Karpas-422 (cell line): Measurements from ENCODE around the gene TSEN34. TPM values are rescaled to one million over a fixed set of nuclear protein-coding genes. Genes with fewer than 3 reads are reported as not detected.
A peak's percentile ranks its signal among the peaks of the same experiment; 100 is the strongest.
"Not testable (repeated sequence)": the region's sequence is repeated elsewhere in the genome, so short reads cannot be mapped to it uniquely, and the experiment has no call there.

Experiments used
- DNase-seq: peaks from one replicate; pipeline ENCODE4 v3.0.0-alpha.2; 2015
- H2AFZ ChIP-seq: fragments of 200-600 bp; sonication (generic); 2 replicates; pipeline ENCODE4 v1.6.1; 2014; ENCODE audit warnings: antibody characterized with exemption, low read length, mixed read lengths
- H3K27ac ChIP-seq: fragments of 200-600 bp; sonication (generic); 2 replicates; pipeline ENCODE4 v1.5.1; 2014; ENCODE audit warnings: mild to moderate bottlenecking, low read length, moderate library complexity
- H3K27me3 ChIP-seq: fragments of 200-600 bp; sonication (generic); 2 replicates; pipeline ENCODE4 v1.6.1; 2014; ENCODE audit warnings: low read length, mixed read lengths
- H3K36me3 ChIP-seq: fragments of 200-600 bp; sonication (generic); 2 replicates; pipeline ENCODE4 v1.6.1; 2014; ENCODE audit warnings: low read length, mixed read lengths; ENCODE audit not compliant: insufficient read depth
- H3K4me1 ChIP-seq: fragments of 200-600 bp; sonication (generic); 2 replicates; pipeline ENCODE4 v1.6.1; 2014; ENCODE audit warnings: mild to moderate bottlenecking, low read length, mixed read lengths
- H3K4me2 ChIP-seq: fragments of 200-600 bp; sonication (generic); 2 replicates; pipeline ENCODE4 v1.6.1; 2014; ENCODE audit warnings: low read length, low read depth, mild to moderate bottlenecking; ENCODE audit not compliant: poor library complexity, severe bottlenecking
- H3K4me3 ChIP-seq: fragments of 200-600 bp; sonication (generic); 2 replicates; pipeline ENCODE4 v1.5.1; 2014; ENCODE audit warnings: mild to moderate bottlenecking, antibody characterized with exemption, low read length, mixed read lengths
- H3K79me2 ChIP-seq: fragments of 200-600 bp; sonication (generic); 2 replicates; pipeline ENCODE4 v1.6.1; 2014; ENCODE audit warnings: mild to moderate bottlenecking, low read length, mixed read lengths
- H3K9ac ChIP-seq: fragments of 200-600 bp; sonication (generic); 2 replicates; pipeline ENCODE4 v1.6.0; 2014; ENCODE audit warnings: low read length
- H3K9me2 ChIP-seq: fragments of 200-600 bp; sonication (generic), shearing (Covaris generic); replicated peaks from 2 replicates; pipeline ENCODE4 v1.6.0; 2014; ENCODE audit warnings: mild to moderate bottlenecking, low read length, moderate library complexity; ENCODE audit not compliant: insufficient read depth
- H3K9me3 ChIP-seq: fragments of 300-700, 200-600 bp; sonication (generic); 2 replicates; pipeline ENCODE4 v1.6.1; 2014; ENCODE audit warnings: low read length, mixed read lengths
- H4K20me1 ChIP-seq: fragments of 200-600 bp; sonication (generic); 2 replicates; pipeline ENCODE4 v1.6.1; 2014; ENCODE audit warnings: mild to moderate bottlenecking, antibody characterized with exemption, low read length, low read depth; ENCODE audit not compliant: insufficient read depth
- total RNA-seq: library from RNA; depleted of rRNA; stranded (reverse); fragments of >200 nt; shearing (Covaris generic); gene quantifications from 2 replicates; pipeline ENCODE4 v1.2.3, GENCODE V29; 2014; ENCODE audit warnings: low replicate concordance

TSEN34 gene
- total RNA-seq, 1 experiment from 2014 or later, result 28.1 TPM

DNA sequence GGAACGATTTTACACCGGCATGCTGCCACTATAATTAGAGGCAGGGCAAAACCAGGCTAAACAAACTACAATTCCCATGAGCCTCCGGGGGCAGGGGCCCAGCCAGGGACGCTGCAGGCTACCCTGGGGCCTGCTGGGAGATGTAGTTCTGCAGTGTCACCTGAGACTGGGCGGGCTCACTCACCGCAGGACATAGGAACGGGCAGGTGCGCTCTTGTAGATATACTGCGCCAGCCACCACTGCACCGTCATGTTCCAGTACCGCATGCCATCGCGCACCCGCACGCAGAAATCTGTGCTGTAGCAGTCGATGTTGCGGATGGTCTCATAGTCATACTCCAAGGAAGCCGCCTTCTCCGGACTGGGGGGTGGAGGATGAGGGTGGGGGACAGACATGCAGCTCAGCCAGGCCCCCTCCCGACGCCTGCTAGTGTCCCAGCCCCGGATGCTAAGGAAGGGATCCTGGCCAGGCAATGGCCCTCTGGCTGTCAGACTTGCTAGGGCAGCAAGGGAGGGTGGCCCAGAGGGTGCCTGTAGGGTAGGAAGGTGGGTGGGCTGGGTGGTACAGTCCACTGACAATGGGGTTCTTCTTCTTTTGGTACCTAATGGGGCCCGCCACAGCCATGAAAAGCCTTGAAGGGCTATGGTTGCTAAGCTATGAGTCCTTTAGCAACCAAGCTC lies 12.4 kb upstream of the TSEN34 start:
- H3K27ac ChIP-seq, result no peak overlapping the region
- H4K20me1 ChIP-seq, result peaks cover 18% of the 10 kb centered on the region
- H3K36me3 ChIP-seq, result peaks cover 17% of the 10 kb centered on the region
- H2AFZ ChIP-seq, result no peak overlapping the region
- no peaks in the 10 kb centered on the region for H3K9me3 ChIP-seq
- H3K4me3 ChIP-seq, result no peak overlapping the region
- H3K4me1 ChIP-seq, result peaks cover 18% of the 10 kb centered on the region
- H3K79me2 ChIP-seq, result no peaks in the 10 kb centered on the region
- H3K27me3 ChIP-seq, result no peaks in the 10 kb centered on the region
- no peak overlapping the region for H3K4me2 ChIP-seq
- H3K9ac ChIP-seq, result no peak overlapping the region
- no peaks in the 10 kb centered on the region for H3K9me2 ChIP-seq
- DNase-seq, result peak; percentile 82

DNA sequence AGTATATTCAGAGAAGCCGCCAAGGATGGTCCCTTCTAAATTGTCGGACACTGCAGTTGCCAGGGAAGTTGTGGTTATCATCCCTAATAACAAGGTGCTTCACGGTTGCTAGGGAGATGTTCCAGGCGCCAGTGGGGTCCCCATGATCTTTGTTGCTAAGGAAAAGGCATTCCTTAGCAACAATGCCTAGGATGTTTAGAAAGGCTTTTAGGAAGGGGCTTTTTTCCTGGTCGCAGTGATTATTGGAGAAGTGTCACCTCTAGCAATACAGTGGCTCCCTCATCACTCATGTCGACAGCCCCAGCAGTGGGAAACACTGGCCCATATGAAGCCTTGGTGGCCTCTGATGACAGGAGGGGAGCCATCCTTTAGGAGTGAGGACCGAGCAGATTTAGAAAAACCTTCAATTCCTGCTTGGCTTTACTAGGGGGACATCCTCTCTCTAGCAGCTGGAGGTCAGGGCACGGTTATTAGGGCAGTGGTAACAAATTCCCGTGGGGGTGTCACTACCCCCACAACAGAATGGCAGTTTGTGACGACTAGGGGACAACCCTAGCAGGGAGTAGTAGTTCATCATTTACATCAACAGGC lies 11.8 kb upstream of the TSEN34 start:
- H3K9me3 ChIP-seq, result no peaks in the 10 kb centered on the region
- peaks cover 12% of the 10 kb centered on the region for H4K20me1 ChIP-seq
- no peaks in the 10 kb centered on the region for H3K9me2 ChIP-seq
- peaks cover 17% of the 10 kb centered on the region for H3K36me3 ChIP-seq
- no peak overlapping the region for H3K4me2 ChIP-seq
- no peaks in the 10 kb centered on the region for H3K79me2 ChIP-seq
- H3K27ac ChIP-seq, result no peak overlapping the region
- no peak overlapping the region for H3K4me3 ChIP-seq
- H3K4me1 ChIP-seq, result peaks cover 17% of the 10 kb centered on the region
- no peak overlapping the region for H2AFZ ChIP-seq
- DNase-seq, result no peak
- H3K27me3 ChIP-seq, result no peaks in the 10 kb centered on the region
- no peak overlapping the region for H3K9ac ChIP-seq

DNA sequence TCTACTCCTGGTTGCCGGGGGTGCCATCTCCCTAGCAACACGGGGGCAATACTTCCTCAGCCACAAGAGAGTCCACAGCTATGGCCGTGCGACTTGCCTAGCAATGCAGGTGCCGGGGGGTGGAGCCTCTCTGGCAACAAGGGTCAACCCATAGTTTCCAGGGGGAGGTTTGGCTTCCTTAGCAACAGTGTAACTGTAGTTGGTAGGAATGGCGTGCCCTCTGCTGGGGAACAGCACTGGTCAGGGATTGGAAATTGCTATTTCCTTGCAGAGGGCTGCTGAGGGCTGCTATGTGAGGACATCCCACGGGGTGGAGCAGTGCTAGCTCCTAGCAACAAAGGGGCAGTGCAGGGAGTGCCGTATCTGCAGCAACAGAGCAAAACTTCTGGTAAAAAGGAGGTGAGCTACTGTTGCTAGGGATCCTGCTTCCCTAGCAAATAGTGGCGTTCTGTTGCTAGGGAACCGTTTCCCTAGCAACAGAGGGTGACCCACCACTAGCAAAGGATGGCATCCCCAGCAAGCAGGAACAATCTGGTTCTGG lies 11.1 kb upstream of the TSEN34 start:
- Histone ChIP-seq H3K4me3 (no peak overlapping the region), H2AFZ (no peak overlapping the region), H3K27me3 (no peaks in the 10 kb centered on the region), H3K9ac (no peak overlapping the region), H3K36me3 (peaks cover 17% of the 10 kb centered on the region), H3K4me1 (peaks cover 17% of the 10 kb centered on the region), H4K20me1 (peaks cover 12% of the 10 kb centered on the region), H3K9me3 (no peaks in the 10 kb centered on the region), H3K9me2 (no peaks in the 10 kb centered on the region), H3K27ac (no peak overlapping the region), H3K79me2 (no peaks in the 10 kb centered on the region), H3K4me2 (no peak overlapping the region)
- peak; percentile 87 for DNase-seq

DNA sequence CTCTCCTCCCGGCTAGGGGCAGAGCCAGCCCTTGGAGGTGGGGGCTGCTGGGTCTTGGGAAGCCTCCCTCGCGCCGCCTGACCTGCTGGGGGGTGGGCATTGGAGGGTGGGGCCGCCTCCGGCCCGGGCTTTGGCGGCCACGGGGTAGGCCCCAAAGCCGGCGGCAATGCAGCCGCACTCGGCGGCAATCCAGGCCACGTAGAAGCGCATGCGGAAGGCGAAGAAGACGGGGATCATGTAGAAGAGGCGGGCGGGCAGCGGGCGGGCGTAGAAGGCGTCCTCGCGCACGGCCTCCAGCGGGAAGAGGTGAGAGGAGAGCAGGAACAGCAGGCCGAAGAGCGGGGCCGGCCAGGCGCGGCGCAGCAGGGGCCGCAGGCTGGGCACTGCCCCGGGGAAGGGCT lies 10.4 kb upstream of the TSEN34 start:
- Histone ChIP-seq H3K4me2 (no peak overlapping the region), H4K20me1 (peaks cover 12% of the 10 kb centered on the region), H2AFZ (no peak overlapping the region), H3K27ac (no peak overlapping the region), H3K36me3 (peaks cover 17% of the 10 kb centered on the region), H3K4me1 (peaks cover 17% of the 10 kb centered on the region), H3K9me3 (no peaks in the 10 kb centered on the region), H3K4me3 (no peak overlapping the region), H3K27me3 (no peaks in the 10 kb centered on the region), H3K79me2 (no peaks in the 10 kb centered on the region), H3K9me2 (no peaks in the 10 kb centered on the region), H3K9ac (no peak overlapping the region)
- DNase-seq, result no peak

DNA sequence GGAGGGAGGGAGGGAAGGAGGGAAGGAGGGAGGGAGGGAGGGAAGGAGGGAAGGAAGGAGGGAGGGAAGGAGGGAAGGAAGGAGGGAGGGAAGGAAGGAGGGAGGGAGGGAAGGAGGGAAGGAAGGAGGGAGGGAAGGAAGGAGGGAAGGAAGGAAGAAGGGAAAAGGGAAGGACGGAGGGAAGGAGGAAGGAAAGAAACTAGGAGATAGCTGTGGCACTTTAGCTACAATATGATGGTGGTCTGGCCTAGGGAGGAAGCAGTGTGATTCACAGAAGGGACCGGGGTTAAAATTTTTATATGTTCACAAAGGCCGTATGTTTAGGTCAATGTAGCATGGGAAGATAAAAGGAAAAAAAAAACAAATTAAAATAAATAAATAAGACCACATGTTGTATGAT lies 9.2 kb upstream of the TSEN34 start:
- not testable (repeated sequence) for H3K9ac ChIP-seq, DNase-seq, H3K79me2 ChIP-seq, H3K27me3 ChIP-seq, H3K4me3 ChIP-seq, H3K4me2 ChIP-seq, H3K27ac ChIP-seq, H3K36me3 ChIP-seq, H3K9me3 ChIP-seq, H2AFZ ChIP-seq, H3K9me2 ChIP-seq
- peaks cover 12% of the 10 kb centered on the region for H4K20me1 ChIP-seq
- peaks cover 17% of the 10 kb centered on the region for H3K4me1 ChIP-seq

DNA sequence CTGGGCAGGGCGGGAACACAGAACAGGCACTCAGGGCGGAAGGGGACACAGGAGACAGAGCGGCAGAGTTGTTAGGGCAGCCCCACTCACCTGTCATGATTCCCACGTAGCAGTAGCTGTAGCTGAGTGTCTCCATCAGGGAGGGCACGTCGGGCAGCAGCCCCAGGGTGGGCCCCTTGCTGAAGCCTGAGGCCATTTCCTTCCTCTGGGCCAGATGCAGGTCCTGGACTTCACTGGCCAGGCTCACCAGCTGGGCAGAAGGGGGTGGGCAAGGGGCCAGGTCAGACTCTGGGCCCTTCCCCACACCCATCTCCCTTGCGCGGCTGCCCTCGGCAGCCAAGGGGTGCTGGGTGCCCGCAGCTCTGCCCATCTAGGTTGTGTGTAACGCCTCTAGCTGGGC lies 7.7 kb upstream of the TSEN34 start:
- H3K79me2 ChIP-seq, result peaks cover 17% of the 10 kb centered on the region
- H3K36me3 ChIP-seq, result 0 out of 2 replicates have a peak, but pooled peaks cover 9% of the 10 kb centered on the region
- H4K20me1 ChIP-seq, result peaks cover 12% of the 10 kb centered on the region
- no peak overlapping the region for H3K9ac ChIP-seq
- no peak overlapping the region for H3K4me3 ChIP-seq
- no peak overlapping the region for H3K27ac ChIP-seq
- no peaks in the 10 kb centered on the region for H3K9me3 ChIP-seq
- H3K4me2 ChIP-seq, result no peak overlapping the region
- H3K4me1 ChIP-seq, result peaks cover 22% of the 10 kb centered on the region
- H3K27me3 ChIP-seq, result no peaks in the 10 kb centered on the region
- H3K9me2 ChIP-seq, result no peaks in the 10 kb centered on the region
- DNase-seq, result peak; percentile 37
- H2AFZ ChIP-seq, result no peak overlapping the region

DNA sequence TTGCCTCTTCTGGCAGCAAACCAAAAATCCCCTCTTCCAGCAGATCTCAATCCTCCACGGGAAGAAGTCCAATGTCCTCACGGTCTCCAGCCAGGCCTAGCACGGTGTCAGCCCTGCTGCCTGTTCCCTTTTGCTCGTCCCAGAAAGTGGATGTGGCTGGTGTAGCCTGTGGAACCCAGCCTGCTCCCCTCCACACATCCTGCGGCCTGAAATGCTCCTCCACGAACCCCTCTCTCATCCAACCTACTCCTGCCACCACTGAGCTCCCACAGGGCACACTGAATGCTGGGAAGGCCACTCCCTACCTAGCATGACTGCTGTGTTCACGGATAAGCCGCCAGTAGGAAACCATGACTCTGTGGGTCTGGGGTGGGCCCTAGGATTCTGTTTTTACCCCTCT lies 4.8 kb upstream of the TSEN34 start:
- H3K4me3 ChIP-seq, result no peak overlapping the region
- H3K4me2 ChIP-seq, result no peak overlapping the region
- DNase-seq, result peak; percentile 39
- H3K9ac ChIP-seq, result no peak overlapping the region
- H2AFZ ChIP-seq, result no peak overlapping the region
- H3K9me3 ChIP-seq, result no peaks in the 10 kb centered on the region
- no peaks in the 10 kb centered on the region for H3K27me3 ChIP-seq
- H3K36me3 ChIP-seq, result 0 out of 2 replicates have a peak, but pooled peaks cover 4% of the 10 kb centered on the region
- no peak overlapping the region for H3K27ac ChIP-seq
- H3K9me2 ChIP-seq, result no peaks in the 10 kb centered on the region
- H3K79me2 ChIP-seq, result peaks cover 24% of the 10 kb centered on the region
- H4K20me1 ChIP-seq, result no peaks in the 10 kb centered on the region
- H3K4me1 ChIP-seq, result peaks cover 8% of the 10 kb centered on the region

DNA sequence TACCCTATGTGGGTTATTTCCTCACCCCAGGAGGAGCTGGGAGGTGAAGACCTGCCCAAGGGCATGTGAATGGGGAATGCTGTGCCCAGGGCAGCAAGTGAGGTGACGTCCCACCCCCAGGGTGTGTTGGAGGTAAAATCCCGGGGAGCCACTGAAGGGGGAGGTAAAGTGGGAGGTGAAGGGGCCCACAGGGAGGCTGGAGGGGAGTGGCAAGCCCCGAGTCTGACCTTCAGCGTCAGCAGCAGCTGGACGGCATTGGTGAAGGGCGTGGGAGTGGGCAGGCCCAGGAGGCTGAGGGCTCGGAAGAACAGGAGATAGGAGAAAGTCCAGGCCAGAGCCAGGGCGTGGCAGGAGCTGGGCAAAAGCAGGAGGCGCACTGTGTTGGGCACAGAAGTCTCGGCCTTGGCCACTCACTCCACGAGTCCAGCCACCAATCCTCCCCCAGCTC lies 4.2 kb upstream of the TSEN34 start:
- Histone ChIP-seq H3K4me2 (no peak overlapping the region), H3K9me3 (no peaks in the 10 kb centered on the region), H3K4me3 (no peak overlapping the region), H3K36me3 (0 out of 2 replicates have a peak, but pooled peaks cover 4% of the 10 kb centered on the region), H2AFZ (no peak overlapping the region), H3K27me3 (no peaks in the 10 kb centered on the region), H4K20me1 (no peaks in the 10 kb centered on the region), H3K9ac (peak overlapping the region; percentile 6; the same call in 1 of the 2 replicates), H3K79me2 (peaks cover 29% of the 10 kb centered on the region), H3K27ac (no peak overlapping the region), H3K4me1 (peaks cover 10% of the 10 kb centered on the region), H3K9me2 (no peaks in the 10 kb centered on the region)
- no peak for DNase-seq
